Stimulated activated CD4-positive, alpha-beta T cell treated with anti-CD3 and anti-CD28 coated beads, Interleukin-1b, Interleukin-23, amount 100 ng/mL, for 4 hours (primary cell): ENCODE measurements around the gene HUNK.

Experiments used
- DNase-seq, 2 donors: peaks; one replicate each; pipeline ENCODE4 v3.0.0-alpha.2; 2020; ENCODE audit warnings: low read depth in 2 of 2

Gene HUNK

DNA sequence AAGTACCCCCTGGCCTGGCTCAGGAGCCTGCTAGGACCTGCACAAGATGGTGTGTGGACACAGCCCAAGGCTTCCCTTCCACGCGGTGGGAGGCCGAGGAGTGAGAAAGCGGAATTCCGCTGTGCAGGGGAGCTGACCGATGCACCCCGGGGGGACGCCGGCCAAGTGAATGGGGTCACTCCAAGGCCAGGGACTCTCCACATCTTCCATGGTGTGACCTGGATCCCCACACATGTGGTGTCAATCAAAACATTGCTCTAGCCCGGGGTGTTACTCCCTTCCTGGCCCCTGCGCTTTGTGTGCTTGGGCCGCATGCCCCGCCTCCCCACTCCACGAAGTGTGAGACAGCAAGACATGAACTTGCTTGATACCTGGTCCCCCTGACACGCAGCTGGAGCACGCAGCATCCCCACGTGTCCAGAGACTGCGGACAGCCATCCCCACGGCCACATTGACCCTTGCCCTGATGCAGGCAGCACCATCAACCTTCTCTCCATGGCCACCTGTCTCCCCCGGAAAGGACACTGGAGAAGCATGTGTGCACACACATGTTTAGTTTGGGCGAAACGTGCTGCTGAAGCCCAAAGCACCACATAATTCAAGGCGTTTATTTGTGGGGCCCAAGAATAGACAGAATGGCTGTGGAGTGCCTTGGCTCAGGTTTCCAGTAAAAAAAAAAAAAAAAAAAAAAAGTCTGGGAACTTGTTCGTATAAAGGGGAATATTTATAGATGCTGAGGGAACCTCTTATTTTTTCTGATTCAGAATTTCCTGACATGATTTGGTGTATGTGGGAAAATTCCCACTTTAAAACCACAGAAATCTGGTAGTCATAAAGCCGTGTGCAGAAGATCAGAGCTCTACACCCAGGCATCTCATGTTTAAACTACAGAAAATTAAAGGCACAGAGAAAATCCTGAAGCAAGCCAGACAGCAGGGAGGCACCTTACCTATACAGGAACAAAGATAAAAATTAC, 171.7 kb downstream of the HUNK start:
- no peak for DNase-seq

DNA sequence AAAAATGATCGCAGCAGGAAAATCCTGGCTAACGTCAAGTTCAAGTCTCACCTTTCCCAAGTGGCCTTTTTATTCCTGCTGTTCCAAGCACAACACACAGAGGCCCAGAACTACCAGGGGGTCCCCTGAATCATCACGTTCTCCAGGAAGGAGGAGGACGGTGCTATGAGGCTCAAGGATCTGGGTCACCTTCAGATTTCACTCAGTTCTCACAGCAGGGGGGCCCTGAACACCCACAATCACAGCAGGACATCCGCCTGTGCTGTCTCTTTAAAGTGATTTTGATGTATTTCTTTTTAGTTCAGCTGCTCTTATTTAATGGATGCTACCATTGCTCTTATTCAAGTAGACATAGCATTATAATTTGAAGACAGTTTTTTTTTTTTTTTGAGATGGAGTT, 173.4 kb downstream of the HUNK start:
- DNase-seq = no peak

DNA sequence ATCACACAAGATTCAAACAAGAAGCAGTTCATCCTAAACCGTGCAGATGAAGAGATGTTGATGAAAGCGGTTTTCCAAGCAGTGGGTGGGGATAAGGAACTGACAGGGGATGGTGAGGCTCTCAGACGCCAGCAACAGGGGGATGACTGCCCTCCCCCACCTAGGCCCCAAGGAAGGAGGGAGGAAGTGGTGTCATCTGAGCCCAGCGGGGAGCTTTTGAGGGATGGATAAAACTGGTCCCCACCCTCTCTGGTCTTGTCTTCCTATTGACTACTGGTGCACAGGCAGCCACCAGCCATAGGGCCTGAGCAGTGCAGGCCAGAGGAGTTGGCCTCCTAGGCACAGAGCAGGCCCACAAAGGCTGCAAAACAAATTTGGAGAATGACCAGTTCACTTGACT, 175.5 kb downstream of the HUNK start:
- DNase-seq = no peak
